HepG2 (cell line): ENCODE measurements around the gene UBAC1. TPM values are rescaled to one million over a fixed set of nuclear protein-coding genes. Genes with fewer than 3 reads are reported as not detected.

Experiments
- ATAC-seq: fragments of 200-7000 bp; cut with Tn5 transposase; 3 replicates; pipeline ENCODE4 v1.9.1; 2020; ENCODE audit warnings: mild to moderate bottlenecking, moderate library complexity
- BruUV-seq: library from RNA; stranded (reverse); fragments of 400-500 nt; replicated peaks from 2 replicates; lab custom pipeline; 2021; lab: Mats Ljungman, UMichigan
- CTCF ChIA-PET: fragments of 300-600 bp; formaldehyde crosslinking; extraction: SDS; loops from one replicate; lab custom pipeline; 2021; ENCODE audit warnings: low total read pairs, inconsistent platforms, low intra/inter-chr PET ratio; lab: Yijun Ruan, JAX
- POLR2A ChIA-PET: fragments of 350-600 bp; sonication (Branson Sonifier 250); formaldehyde crosslinking; loops from one replicate; lab custom pipeline; 2020; ENCODE audit warnings: antibody characterized with exemption, inconsistent platforms; lab: Yijun Ruan, JAX
- DNase-seq: peaks from one replicate; pipeline ENCODE4 v3.0.0-alpha.2; 2015; ENCODE audit warnings: low spot score
- FAIRE-seq: peaks from 3 replicates; lab custom pipeline; 2011; peaks lifted over from hg19 to GRCh38; lab: Jason Lieb, UNC
- H2AFZ ChIP-seq: one replicate; pipeline ENCODE4 v1.6.1; 2011; ENCODE audit warnings: low read length, inconsistent platforms
- H3K27ac ChIP-seq: fragments of 300-600 bp; 3 replicates; pipeline ENCODE4 v1.8.0; 2011; ENCODE audit warnings: mixed run types, mild to moderate bottlenecking, mixed read lengths, low read length, inconsistent platforms; ENCODE audit not compliant: insufficient read depth; ENCODE audit errors: extremely low read length
- H3K27me3 ChIP-seq, 2 experiments: fragments of 200-600 bp in 1 of 2; 2 replicates in 1 of 2; 3 replicates in 1 of 2; pipeline versions ENCODE4 v1.6.0 to v1.8.0; 2011; ENCODE audit warnings: low read length in 2 of 2, mild to moderate bottlenecking in 2 of 2, moderate library complexity in 2 of 2, inconsistent platforms in 1 of 2; ENCODE audit not compliant: insufficient read depth in 2 of 2, control insufficient read depth in 1 of 2
- H3K36me3 ChIP-seq, 2 experiments: fragments of 200-600 bp in 1 of 2; replicated peaks in 1 of 2; 2 replicates in 1 of 2; 3 replicates in 1 of 2; pipeline versions ENCODE4 v1.5.1 to v1.8.0; 2011; ENCODE audit warnings: low read length in 2 of 2, inconsistent platforms in 1 of 2; ENCODE audit not compliant: insufficient read depth in 2 of 2, control insufficient read depth in 1 of 2
- H3K4me1 ChIP-seq: 2 replicates; pipeline ENCODE4 v1.5.1; 2012; ENCODE audit warnings: low read length, inconsistent platforms; ENCODE audit not compliant: insufficient read depth
- H3K4me2 ChIP-seq: 2 replicates; pipeline ENCODE4 v1.6.0; 2011; ENCODE audit warnings: low read depth, low read length, inconsistent platforms
- H3K4me3 ChIP-seq, 3 experiments: fragments of 200-600 bp in 1 of 3; sonication (generic), shearing (Covaris generic) in 1 of 3; replicated peaks in 1 of 3; 2 replicates each; pipeline ENCODE4 v1.5.1; 2011 to 2016; ENCODE audit warnings: low read length in 3 of 3, inconsistent platforms in 2 of 3, low read depth in 2 of 3, mild to moderate bottlenecking in 2 of 3, control low read depth in 1 of 3, mixed read lengths in 1 of 3; ENCODE audit not compliant: insufficient read depth in 1 of 3
- H3K79me2 ChIP-seq: one replicate; pipeline ENCODE4 v1.6.1; 2011; ENCODE audit warnings: low read length, inconsistent platforms; ENCODE audit not compliant: insufficient read depth
- H3K9ac ChIP-seq: 2 replicates; pipeline ENCODE4 v1.6.0; 2011; ENCODE audit warnings: mild to moderate bottlenecking, low read depth, low read length, inconsistent platforms; ENCODE audit not compliant: insufficient read depth
- H3K9me3 ChIP-seq: 2 replicates; pipeline ENCODE4 v1.5.1; 2012; ENCODE audit warnings: mild to moderate bottlenecking, low read length
- H4K20me1 ChIP-seq: 2 replicates; pipeline ENCODE4 v1.6.0; 2011; ENCODE audit warnings: inconsistent platforms, mild to moderate bottlenecking, low read length, moderate library complexity; ENCODE audit not compliant: insufficient read depth
- MXD4 ChIP-seq: IDR thresholded peaks from 2 replicates; pipeline ENCODE4 v1.6.1; 2016; ENCODE audit warnings: mild to moderate bottlenecking, missing biosample characterization, missing genetic modification reagents
- WGBS: methylation state at CpG from one replicate; pipeline ENCODE4 v1.1.6; 2017; ENCODE audit warnings: low lambda C conversion rate; 5-methylcytosine and 5-hydroxymethylcytosine counted together
- in situ Hi-C: cut with HindIII; loops from 2 replicates; pipeline ENCODE4 v1.10.0; 2017; ENCODE audit warnings: low pct_unique_long_range_greater_than_20kb; ENCODE audit not compliant: extremely low pct_ligation_motif_present
- intact Hi-C: fragments of 100-400 bp; cut with micrococcal nuclease; formaldehyde crosslinking; loops from one replicate; pipeline ENCODE4 v1.10.0; 2022; ENCODE audit not compliant: unreplicated experiment
- polyA plus RNA-seq, 8 experiments: library from polyadenylated mRNA; depleted of rRNA in 3 of 8; stranded (reverse) in 7 of 8; unstranded in 1 of 8; fragments of >200 nt; fragmentation: Illumina TruSeq in 4 of 8; extraction: Trizol in 4 of 8; gene quantifications; 2 replicates each; pipeline versions ENCODE4 v1.2.1 to v1.2.3, GENCODE V29; 2011 to 2016; ENCODE audit warnings: low read depth in 4 of 8, missing spikeins in 1 of 8, mixed read lengths in 1 of 8; ENCODE audit not compliant: insufficient read depth in 1 of 8
- total RNA-seq, 5 experiments: library from RNA; depleted of rRNA; stranded (reverse); fragments of >200 nt; fragmentation: Illumina TruSeq; extraction: Trizol; gene quantifications; 2 replicates each; pipeline ENCODE4 v1.2.3, GENCODE V29; 2016; ENCODE audit warnings: low read depth in 1 of 5
- TF ChIP-seq, protein P1 (sequence below): sonication (generic); formaldehyde crosslinking; IDR thresholded peaks from 2 replicates; pipeline ENCODE4 v1.5.0; 2020; ENCODE audit warnings: mild to moderate bottlenecking, missing genetic modification reagents
- TF ChIP-seq, protein P2 (sequence below): sonication (generic); formaldehyde crosslinking; IDR thresholded peaks from 2 replicates; pipeline ENCODE4 v1.4.0; 2020; ENCODE audit warnings: missing genetic modification reagents

Gene UBAC1
- total and polyA plus RNA-seq, 2 of the 13 experiments (the other 11 are each of a cell fraction or from before 2014, with no cell fraction given), result 32.2 to 34.1 TPM

GRCh38 chr9:136009516-136009915 is 48.3 kb upstream of the UBAC1 start:
- no TSS peak for BruUV-seq
- intact Hi-C loops (no loop called here), in situ Hi-C loops (no loop called here)
- Histone ChIP-seq H3K27ac (peak overlapping the region; percentile 89), H3K4me1 (peaks cover 95% of the 10 kb centered on the region), H2AFZ (no peak overlapping the region), H3K36me3 (0 out of 5 replicates have a peak, but pooled peaks cover 0 to 2% of the 10 kb centered on the region in 2 experiments), H3K9me3 (no peaks in the 10 kb centered on the region), H4K20me1 (no peaks in the 10 kb centered on the region), H3K4me3 (0 out of 6 replicates have a peak overlapping the region, but pooled peaks of 1 of the 3 experiments have one; percentile 69), H3K9ac (no peak overlapping the region), H3K4me2 (0 out of 2 replicates have a peak overlapping the region, but pooled peaks have one; percentile 34), H3K79me2 (peaks cover 5% of the 10 kb centered on the region), H3K27me3 (no peaks in the 10 kb centered on the region)
- ChIA-PET CTCF (no interaction called here), POLR2A (interaction anchor here (2.1 kb wide), 1 partner anchor 42 kb away, joined by 13 read pairs; no protein-coding TSS in a partner anchor)
- ATAC-seq (no peak), FAIRE-seq (no peak), DNase-seq (no peak)
- 98% methylated on average over 9 of the region's 16 CpGs for WGBS
- TF ChIP-seq, protein P1, sequence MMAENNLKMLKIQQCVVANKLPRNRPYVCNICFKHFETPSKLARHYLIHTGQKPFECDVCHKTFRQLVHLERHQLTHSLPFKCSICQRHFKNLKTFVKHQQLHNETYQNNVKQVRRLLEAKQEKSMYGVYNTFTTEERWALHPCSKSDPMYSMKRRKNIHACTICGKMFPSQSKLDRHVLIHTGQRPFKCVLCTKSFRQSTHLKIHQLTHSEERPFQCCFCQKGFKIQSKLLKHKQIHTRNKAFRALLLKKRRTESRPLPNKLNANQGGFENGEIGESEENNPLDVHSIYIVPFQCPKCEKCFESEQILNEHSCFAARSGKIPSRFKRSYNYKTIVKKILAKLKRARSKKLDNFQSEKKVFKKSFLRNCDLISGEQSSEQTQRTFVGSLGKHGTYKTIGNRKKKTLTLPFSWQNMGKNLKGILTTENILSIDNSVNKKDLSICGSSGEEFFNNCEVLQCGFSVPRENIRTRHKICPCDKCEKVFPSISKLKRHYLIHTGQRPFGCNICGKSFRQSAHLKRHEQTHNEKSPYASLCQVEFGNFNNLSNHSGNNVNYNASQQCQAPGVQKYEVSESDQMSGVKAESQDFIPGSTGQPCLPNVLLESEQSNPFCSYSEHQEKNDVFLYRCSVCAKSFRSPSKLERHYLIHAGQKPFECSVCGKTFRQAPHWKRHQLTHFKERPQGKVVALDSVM (CRISPR knock-in tag), result peak; percentile 76; the same call in 1 of the 2 replicates
- TF ChIP-seq, protein P2, sequence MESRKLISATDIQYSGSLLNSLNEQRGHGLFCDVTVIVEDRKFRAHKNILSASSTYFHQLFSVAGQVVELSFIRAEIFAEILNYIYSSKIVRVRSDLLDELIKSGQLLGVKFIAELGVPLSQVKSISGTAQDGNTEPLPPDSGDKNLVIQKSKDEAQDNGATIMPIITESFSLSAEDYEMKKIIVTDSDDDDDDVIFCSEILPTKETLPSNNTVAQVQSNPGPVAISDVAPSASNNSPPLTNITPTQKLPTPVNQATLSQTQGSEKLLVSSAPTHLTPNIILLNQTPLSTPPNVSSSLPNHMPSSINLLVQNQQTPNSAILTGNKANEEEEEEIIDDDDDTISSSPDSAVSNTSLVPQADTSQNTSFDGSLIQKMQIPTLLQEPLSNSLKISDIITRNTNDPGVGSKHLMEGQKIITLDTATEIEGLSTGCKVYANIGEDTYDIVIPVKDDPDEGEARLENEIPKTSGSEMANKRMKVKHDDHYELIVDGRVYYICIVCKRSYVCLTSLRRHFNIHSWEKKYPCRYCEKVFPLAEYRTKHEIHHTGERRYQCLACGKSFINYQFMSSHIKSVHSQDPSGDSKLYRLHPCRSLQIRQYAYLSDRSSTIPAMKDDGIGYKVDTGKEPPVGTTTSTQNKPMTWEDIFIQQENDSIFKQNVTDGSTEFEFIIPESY (CRISPR knock-in tag), result 0 out of 2 replicates have a peak, but pooled peaks have one; percentile 30
- no peak for TF ChIP-seq MXD4 (CRISPR knock-in tag)
